Astrocyte of the cerebellum (primary cell): Measurements from ENCODE around the gene ICAM5.
A peak's percentile ranks its signal among the peaks of the same experiment; 100 is the strongest.

Source experiments
- DNase-seq: peaks from one replicate; pipeline ENCODE4 v3.0.0-alpha.2; 2011; ENCODE audit warnings: low read depth
- H3K4me3 ChIP-seq: 2 replicates; pipeline ENCODE4 v1.5.1; 2011; ENCODE audit warnings: mild to moderate bottlenecking, low read depth, low read length, moderate library complexity
- CTCF ChIP-seq: IDR thresholded peaks from 2 replicates; pipeline ENCODE4 v1.5.1; 2012; ENCODE audit warnings: low read length, low read depth, moderate library complexity, mild to moderate bottlenecking; ENCODE audit errors: missing control alignments
- in situ Hi-C: cut with HindIII; loops from 2 replicates; pipeline ENCODE4 v1.10.0; 2017; ENCODE audit warnings: low sequenced_read_pairs

The ICAM5 gene

GRCh38 chr19:10329555-10329954 lies 39.8 kb downstream of the ICAM5 start:
- H3K4me3 ChIP-seq: no peak overlapping the region
- no peak for DNase-seq
- TF ChIP-seq CTCF: no peak
- in situ Hi-C loops: no loop called here

- DNase-seq: no peak
- TF ChIP-seq CTCF: no peak
- H3K4me3 ChIP-seq: peak overlapping the region; percentile 68
- in situ Hi-C loops: no loop called here
Observed at GRCh38 chr19:10332158-10332964, 42.6 kb downstream of the ICAM5 start.

- H3K4me3 ChIP-seq: peak within 1 kb of the TSS; percentile 68
- in situ Hi-C loops: no loop called here
- no peak for TF ChIP-seq CTCF
- DNase-seq: peak; percentile 95
Observed at GRCh38 chr19:10332965-10333757, 43.4 kb downstream of the ICAM5 start, which contains the start of gene RAVER1. Gene RAVER1, minus strand, starts transcription at chr19:10333529. Its CDS starts 22 bp downstream, at chr19:10333507.

GRCh38 chr19:10333758-10334587 lies 44.2 kb downstream of the ICAM5 start:
- in situ Hi-C loops: no loop called here
- peak overlapping the region; percentile 68 for H3K4me3 ChIP-seq
- no peak for DNase-seq
- no peak for TF ChIP-seq CTCF

GRCh38 chr19:10334588-10335351 lies 45.0 kb downstream of the ICAM5 start:
- in situ Hi-C loops: no loop called here
- TF ChIP-seq CTCF: no peak
- H3K4me3 ChIP-seq: peak overlapping the region; percentile 68
- DNase-seq: peak; percentile 82
